ENCODE results near the gene ADK. TPM values are rescaled to one million over a fixed set of nuclear protein-coding genes. Genes with fewer than 3 reads are reported as not detected.

The ADK gene
- total RNA-seq, 1 donor from 2014 or later = 13.1 TPM

DNA sequence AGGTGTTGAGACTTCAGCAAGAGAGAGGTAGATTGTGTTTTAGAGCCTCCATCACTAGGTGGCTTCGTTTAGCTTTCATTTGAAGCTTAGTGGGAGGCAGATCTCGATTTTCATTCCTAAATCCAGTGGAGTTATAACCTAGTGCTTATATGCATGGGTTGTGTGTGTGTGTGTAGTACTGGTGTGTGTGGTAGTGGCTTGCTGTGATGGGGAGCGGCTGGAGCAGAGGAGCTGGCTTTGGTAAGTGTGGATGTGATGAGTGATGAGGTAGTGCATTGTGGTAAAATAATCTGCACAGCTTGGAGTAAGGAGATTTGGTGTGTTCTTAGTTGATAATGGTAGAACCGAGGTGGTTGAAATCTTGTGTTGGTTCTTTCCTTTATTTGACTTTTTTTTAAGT, 43.6 kb upstream of the ADK start:
- no peak for DNase-seq (ENCODE audit: low spot score)
- no peaks in the 10 kb centered on the region for H3K4me1 Mint-ChIP-seq (ENCODE audit: unreplicated experiment)
- peak overlapping the region; percentile 39 for H3K4me3 Mint-ChIP-seq (ENCODE audit: unreplicated experiment)
- no peaks in the 10 kb centered on the region for H3K9me3 Mint-ChIP-seq (ENCODE audit: unreplicated experiment)
- TF ChIP-seq, protein P1, sequence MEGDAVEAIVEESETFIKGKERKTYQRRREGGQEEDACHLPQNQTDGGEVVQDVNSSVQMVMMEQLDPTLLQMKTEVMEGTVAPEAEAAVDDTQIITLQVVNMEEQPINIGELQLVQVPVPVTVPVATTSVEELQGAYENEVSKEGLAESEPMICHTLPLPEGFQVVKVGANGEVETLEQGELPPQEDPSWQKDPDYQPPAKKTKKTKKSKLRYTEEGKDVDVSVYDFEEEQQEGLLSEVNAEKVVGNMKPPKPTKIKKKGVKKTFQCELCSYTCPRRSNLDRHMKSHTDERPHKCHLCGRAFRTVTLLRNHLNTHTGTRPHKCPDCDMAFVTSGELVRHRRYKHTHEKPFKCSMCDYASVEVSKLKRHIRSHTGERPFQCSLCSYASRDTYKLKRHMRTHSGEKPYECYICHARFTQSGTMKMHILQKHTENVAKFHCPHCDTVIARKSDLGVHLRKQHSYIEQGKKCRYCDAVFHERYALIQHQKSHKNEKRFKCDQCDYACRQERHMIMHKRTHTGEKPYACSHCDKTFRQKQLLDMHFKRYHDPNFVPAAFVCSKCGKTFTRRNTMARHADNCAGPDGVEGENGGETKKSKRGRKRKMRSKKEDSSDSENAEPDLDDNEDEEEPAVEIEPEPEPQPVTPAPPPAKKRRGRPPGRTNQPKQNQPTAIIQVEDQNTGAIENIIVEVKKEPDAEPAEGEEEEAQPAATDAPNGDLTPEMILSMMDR (IDR thresholded peaks at IDR 0.05; ENCODE audit: unreplicated experiment) = no peak
- peak overlapping the region; percentile 68 for H3K27ac Mint-ChIP-seq (ENCODE audit: unreplicated experiment)
- peaks cover 3% of the 10 kb centered on the region for H3K27me3 Mint-ChIP-seq (ENCODE audit: unreplicated experiment)
- peaks cover 62% of the 10 kb centered on the region for H3K36me3 Mint-ChIP-seq (ENCODE audit: low read depth, unreplicated experiment)

DNA sequence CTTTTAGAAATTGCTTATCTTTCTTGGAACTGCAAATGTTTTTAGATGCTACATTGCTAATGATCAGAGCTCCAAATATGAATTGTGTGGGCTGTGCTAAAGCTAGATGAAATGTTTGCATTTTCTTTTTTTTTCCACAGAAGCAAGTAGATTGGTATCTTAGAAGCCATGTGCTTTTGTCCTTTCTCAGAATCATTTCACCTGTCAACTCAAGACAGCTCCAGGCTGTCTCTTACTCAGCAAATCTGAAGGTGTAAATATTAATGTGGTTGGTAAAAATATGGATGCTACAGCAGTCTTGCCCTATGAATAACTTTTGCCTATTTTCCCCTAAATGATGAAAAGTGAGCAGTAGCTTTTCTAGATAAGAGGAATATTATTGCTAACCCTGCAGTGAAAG, 41.6 kb upstream of the ADK start:
- peaks cover 8% of the 10 kb centered on the region for H3K27me3 Mint-ChIP-seq (ENCODE audit: unreplicated experiment)
- H3K36me3 Mint-ChIP-seq (ENCODE audit: low read depth, unreplicated experiment) = peaks cover 71% of the 10 kb centered on the region
- no peak overlapping the region for H3K27ac Mint-ChIP-seq (ENCODE audit: unreplicated experiment)
- TF ChIP-seq, protein P1 (IDR thresholded peaks at IDR 0.05; ENCODE audit: unreplicated experiment) = no peak
- DNase-seq (ENCODE audit: low spot score) = no peak
- no peaks in the 10 kb centered on the region for H3K9me3 Mint-ChIP-seq (ENCODE audit: unreplicated experiment)
- no peak overlapping the region for H3K4me3 Mint-ChIP-seq (ENCODE audit: unreplicated experiment)
- peaks cover 4% of the 10 kb centered on the region for H3K4me1 Mint-ChIP-seq (ENCODE audit: unreplicated experiment)

DNA sequence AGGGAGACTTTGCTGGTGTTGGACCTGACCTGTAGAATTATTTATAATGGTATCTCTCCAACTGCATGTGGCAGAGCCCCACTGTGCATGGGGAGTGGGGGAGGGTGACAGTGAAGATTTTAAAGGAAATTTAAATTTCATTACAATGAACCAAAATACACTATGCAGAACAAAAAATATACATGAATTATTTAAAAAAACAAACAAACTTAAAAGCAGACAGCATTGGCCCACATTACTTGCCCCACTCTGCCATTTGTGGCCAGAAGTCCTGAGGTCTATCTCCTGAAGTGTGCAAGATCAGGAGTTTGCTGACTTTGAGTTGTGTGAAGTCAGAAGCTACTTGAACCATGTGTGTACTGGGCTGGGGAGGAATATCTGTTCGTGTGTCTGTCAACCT, 40.9 kb upstream of the ADK start:
- TF ChIP-seq, protein P1 (IDR thresholded peaks at IDR 0.05; ENCODE audit: unreplicated experiment) = no peak
- Mint-ChIP-seq H3K27me3 (ENCODE audit: unreplicated experiment) (peaks cover 8% of the 10 kb centered on the region), H3K27ac (ENCODE audit: unreplicated experiment) (no peak overlapping the region), H3K36me3 (ENCODE audit: low read depth, unreplicated experiment) (peaks cover 66% of the 10 kb centered on the region), H3K9me3 (ENCODE audit: unreplicated experiment) (no peaks in the 10 kb centered on the region), H3K4me1 (ENCODE audit: unreplicated experiment) (peaks cover 4% of the 10 kb centered on the region), H3K4me3 (ENCODE audit: unreplicated experiment) (no peak overlapping the region)
- no peak for DNase-seq (ENCODE audit: low spot score)

DNA sequence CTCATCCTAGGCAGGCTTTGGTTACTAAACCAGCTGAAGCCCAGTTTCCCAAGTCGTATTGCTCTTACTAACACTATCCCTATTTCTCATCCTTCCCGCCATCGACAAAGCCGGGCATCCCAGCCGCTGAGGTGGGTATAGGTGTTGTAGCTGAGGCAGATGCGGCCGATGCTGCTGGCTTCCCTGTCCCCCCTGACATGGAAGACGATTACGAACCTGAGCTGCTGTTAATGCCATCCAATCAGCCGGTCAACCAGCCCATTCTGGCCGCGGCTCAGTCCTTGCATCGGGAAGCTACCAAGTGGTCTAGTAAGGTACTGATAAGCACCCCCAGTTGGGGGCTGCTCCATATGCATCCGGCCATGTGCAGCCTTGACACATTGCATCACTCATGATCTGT, 39.2 kb upstream of the ADK start:
- Mint-ChIP-seq H3K27ac (ENCODE audit: unreplicated experiment) (no peak overlapping the region), H3K4me1 (ENCODE audit: unreplicated experiment) (peaks cover 4% of the 10 kb centered on the region), H3K4me3 (ENCODE audit: unreplicated experiment) (no peak overlapping the region), H3K9me3 (ENCODE audit: unreplicated experiment) (no peaks in the 10 kb centered on the region), H3K36me3 (ENCODE audit: low read depth, unreplicated experiment) (peaks cover 64% of the 10 kb centered on the region), H3K27me3 (ENCODE audit: unreplicated experiment) (peaks cover 8% of the 10 kb centered on the region)
- DNase-seq (ENCODE audit: low spot score) = no peak
- TF ChIP-seq, protein P1 (IDR thresholded peaks at IDR 0.05; ENCODE audit: unreplicated experiment) = no peak

DNA sequence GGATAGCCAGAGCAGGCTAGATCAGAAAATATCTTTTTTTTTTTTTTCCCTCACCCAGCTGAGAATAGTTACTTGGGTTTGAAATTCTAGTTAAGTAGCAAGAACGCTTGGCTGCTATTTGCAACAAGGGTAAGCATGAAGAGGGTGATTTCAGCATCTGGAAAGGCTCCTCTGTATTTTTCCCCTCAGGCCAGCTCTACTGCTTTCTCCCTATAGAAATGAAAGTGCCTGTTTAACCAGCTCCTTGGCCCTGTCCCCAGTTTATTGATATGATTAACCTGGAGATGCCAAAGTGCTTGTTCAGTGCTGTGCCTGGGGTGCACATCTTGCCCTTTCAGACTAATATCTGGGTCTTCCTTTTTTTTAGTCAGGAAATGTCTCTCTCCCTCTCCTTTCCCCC, 37.5 kb upstream of the ADK start:
- Mint-ChIP-seq H3K36me3 (ENCODE audit: low read depth, unreplicated experiment) (peaks cover 63% of the 10 kb centered on the region), H3K4me3 (ENCODE audit: unreplicated experiment) (no peak overlapping the region), H3K27me3 (ENCODE audit: unreplicated experiment) (peaks cover 12% of the 10 kb centered on the region), H3K9me3 (ENCODE audit: unreplicated experiment) (no peaks in the 10 kb centered on the region), H3K4me1 (ENCODE audit: unreplicated experiment) (peaks cover 5% of the 10 kb centered on the region), H3K27ac (ENCODE audit: unreplicated experiment) (peak overlapping the region; percentile 34)
- DNase-seq (ENCODE audit: low spot score) = no peak
- TF ChIP-seq, protein P1 (IDR thresholded peaks at IDR 0.05; ENCODE audit: unreplicated experiment) = no peak

Data from endothelial cell (in vitro differentiated cells).